NCI-H524 (cell line): ENCODE results near the gene PNKP.

ENCODE experiments used
- DNase-seq, 2 experiments: peaks; one replicate each; lab custom pipeline; 2025; lab: John Stamatoyannopoulos, UW

PNKP gene

GRCh38 chr19:49818649-49819370 is 48.6 kb downstream of the PNKP start:
- no peak for DNase-seq

DNA sequence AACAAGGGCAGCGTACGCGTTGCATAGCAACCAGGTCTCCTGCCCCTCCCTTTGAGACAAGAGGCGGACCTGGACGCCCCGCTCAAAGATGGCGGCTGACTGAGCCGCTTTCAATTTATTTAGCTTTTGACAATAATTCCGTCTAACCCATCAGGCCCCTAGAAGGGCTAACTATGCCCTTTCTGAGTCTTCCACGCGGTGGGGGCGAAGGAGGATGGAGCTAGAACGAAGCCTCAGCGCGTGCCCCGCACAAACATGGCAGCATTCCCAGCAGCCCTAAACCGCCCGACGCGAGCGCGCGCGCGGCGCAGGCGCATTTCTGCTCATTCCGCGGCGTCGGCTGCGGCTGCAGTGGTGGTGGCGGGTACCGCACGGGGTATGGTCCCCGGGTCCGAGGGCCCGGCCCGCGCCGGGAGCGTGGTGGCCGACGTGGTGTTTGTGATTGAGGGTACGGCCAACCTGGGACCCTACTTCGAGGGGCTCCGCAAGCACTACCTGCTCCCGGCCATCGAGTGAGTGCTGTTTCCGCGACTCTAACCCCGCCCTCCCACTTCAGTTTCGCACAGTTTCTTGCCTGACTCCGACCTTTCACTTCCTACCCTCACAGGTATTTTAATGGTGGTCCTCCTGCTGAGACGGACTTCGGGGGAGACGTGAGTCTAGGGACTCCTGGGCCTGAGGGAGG is 49.3 kb downstream of the PNKP start, which contains the start of gene MED25:
TSS of gene MED25 (plus strand) at position 326 of the 685 bp plus-strand sequence. CDS start at position 379, 53 bp downstream.
- DNase-seq, result peak; percentile 85 to 89

GRCh38 chr19:49816590-49816989 is 50.8 kb downstream of the PNKP start:
- no peak for DNase-seq

DNA sequence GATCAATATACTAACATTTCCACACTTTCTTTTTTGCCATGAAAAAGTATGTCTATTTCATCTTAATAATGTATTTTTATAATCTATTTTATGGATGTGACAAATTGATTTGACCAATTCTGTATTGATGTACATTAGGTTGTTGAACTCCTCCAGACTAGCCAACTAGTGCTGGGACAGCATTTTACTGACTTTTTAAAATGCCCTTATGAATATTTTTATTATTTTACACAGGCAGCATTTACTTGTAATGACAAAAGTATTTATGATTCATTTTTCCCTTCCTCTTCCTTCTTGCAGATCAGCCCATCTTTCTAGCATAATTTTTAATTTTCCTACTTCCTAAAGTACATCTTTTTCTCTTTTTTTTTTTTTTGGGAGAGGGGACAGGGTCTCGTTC is 53.4 kb downstream of the PNKP start:
- no peak for DNase-seq

GRCh38 chr19:49812997-49813861 is 54.1 kb downstream of the PNKP start, which contains the start of gene FUZ:
Gene FUZ, minus strand, starts transcription at chr19:49813292. Its CDS starts 186 bp downstream, at chr19:49813106.
- peak; percentile 98 to 99 for DNase-seq

GRCh38 chr19:49812452-49812996 is 54.9 kb downstream of the PNKP start:
- DNase-seq, result no peak

DNA sequence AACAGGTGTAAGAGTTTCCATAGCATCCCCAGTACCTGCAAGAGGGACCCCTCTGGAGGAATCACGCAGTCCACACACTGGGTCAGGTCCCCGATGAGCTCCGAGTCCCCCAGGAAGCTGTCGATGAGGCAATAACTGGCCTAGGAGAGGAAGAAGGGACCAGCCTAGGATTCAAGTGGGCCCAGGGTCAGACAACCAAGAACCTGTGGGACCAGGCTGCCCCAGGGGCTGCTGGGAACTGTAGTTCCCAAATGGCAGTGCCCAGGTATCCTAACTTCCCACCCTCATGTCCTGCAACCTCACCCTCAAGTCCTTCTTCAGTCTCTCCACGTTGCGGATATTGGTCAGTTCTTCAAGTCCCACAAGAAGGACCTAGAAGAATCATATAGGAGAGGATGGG is 56.0 kb downstream of the PNKP start:
- no peak for DNase-seq
